ENCODE data around the gene PRDM12.

GRCh38 chr9:130634801-130635200, 29.6 kb upstream of the PRDM12 start:
- TF ChIP-seq CTCF (IDR thresholded peaks at IDR 0.05) = no peak
- TF ChIP-seq POLR2AphosphoS5 (IDR thresholded peaks at IDR 0.05) = no peak
- no peak for TF ChIP-seq POLR2A (IDR thresholded peaks at IDR 0.05; ENCODE audit: low read depth)
